Ascending aorta (tissue), 2 donors: ENCODE measurements around the gene SMPD2. TPM values are rescaled to one million over a fixed set of nuclear protein-coding genes. Genes with fewer than 3 reads are reported as not detected.
A peak's percentile ranks its signal among the peaks of the same experiment; 100 is the strongest.

Experiments
- DNase-seq, 2 donors: peaks; one replicate each; pipeline ENCODE4 v3.0.0-alpha.2; 2019; ENCODE audit warnings: low spot score in 2 of 2
- H3K27ac ChIP-seq, 2 donors: fragments of 200-600 bp; sonication (generic); one replicate each; pipeline ENCODE4 v1.5.1; 2016 to 2017; ENCODE audit warnings: mild to moderate bottlenecking in 1 of 2
- H3K27me3 ChIP-seq: fragments of 200-600 bp; sonication (generic); one replicate; pipeline ENCODE4 v1.5.1; 2017
- H3K36me3 ChIP-seq, 2 donors: fragments of 200-600 bp; sonication (generic); one replicate each; pipeline ENCODE4 v1.5.1; 2016
- H3K4me1 ChIP-seq, 2 donors: fragments of 200-600 bp; sonication (generic); one replicate each; pipeline ENCODE4 v1.5.1; 2016 to 2017; ENCODE audit warnings: mild to moderate bottlenecking in 1 of 2
- H3K4me3 ChIP-seq, 2 donors: fragments of 200-600 bp; sonication (generic); one replicate each; pipeline ENCODE4 v1.5.1; 2016 to 2017; ENCODE audit warnings: mild to moderate bottlenecking in 1 of 2
- H3K9me3 ChIP-seq, 2 donors: fragments of 200-600 bp; sonication (generic); one replicate each; pipeline ENCODE4 v1.5.1; 2016
- intact Hi-C: fragments of 100-400 bp; cut with DNase I; formaldehyde crosslinking; loops from one replicate; pipeline ENCODE4 v1.15.1; 2023
- total RNA-seq: library from RNA; depleted of rRNA; stranded (reverse); fragments of >200 nt; gene quantifications from one replicate; pipeline ENCODE4 v1.1.0, GENCODE V29; 2016
- TF ChIP-seq, protein P1 (sequence below), 3 experiments: fragments of 200-600 bp in 2 of 3; fragments of 450-650 bp in 1 of 3; sonication (generic) in 2 of 3; IDR thresholded peaks; one replicate each; pipeline ENCODE4 v1.5.1; 2016 to 2019; ENCODE audit warnings: antibody characterized with exemption in 3 of 3, mild to moderate bottlenecking in 1 of 3, moderate library complexity in 1 of 3

Gene SMPD2
- total RNA-seq, 1 donor from 2014 or later, result 14.2 TPM

DNA sequence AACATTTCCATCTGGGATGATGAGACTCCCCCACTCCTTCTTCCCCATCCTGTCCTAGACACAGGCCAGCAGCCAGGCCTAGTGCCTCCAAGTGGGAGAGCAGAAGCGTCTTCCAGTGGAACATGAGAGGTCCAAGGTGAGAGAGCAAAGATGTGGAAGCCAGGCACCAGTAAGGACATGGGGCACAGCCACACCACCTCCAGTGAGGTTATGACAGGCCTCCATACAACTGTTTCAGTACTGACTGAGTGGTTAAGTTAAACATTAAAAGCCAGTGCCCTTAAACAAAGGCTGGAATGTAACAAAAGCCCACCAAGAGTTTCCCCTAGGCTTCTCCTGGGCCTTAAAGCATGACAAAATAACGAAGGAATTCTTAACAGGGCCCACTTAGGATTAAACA, 37.2 kb downstream of the SMPD2 start:
- DNase-seq, result no peak
- Histone ChIP-seq H3K36me3 (peaks cover 33 to 51% of the 10 kb centered on the region in 2 donors), H3K4me1 (peaks cover 8 to 37% of the 10 kb centered on the region in 2 donors), H3K9me3 (no peaks in the 10 kb centered on the region), H3K27ac (no peak overlapping the region), H3K4me3 (no peak overlapping the region), H3K27me3 (no peaks in the 10 kb centered on the region)
- TF ChIP-seq, protein P1, sequence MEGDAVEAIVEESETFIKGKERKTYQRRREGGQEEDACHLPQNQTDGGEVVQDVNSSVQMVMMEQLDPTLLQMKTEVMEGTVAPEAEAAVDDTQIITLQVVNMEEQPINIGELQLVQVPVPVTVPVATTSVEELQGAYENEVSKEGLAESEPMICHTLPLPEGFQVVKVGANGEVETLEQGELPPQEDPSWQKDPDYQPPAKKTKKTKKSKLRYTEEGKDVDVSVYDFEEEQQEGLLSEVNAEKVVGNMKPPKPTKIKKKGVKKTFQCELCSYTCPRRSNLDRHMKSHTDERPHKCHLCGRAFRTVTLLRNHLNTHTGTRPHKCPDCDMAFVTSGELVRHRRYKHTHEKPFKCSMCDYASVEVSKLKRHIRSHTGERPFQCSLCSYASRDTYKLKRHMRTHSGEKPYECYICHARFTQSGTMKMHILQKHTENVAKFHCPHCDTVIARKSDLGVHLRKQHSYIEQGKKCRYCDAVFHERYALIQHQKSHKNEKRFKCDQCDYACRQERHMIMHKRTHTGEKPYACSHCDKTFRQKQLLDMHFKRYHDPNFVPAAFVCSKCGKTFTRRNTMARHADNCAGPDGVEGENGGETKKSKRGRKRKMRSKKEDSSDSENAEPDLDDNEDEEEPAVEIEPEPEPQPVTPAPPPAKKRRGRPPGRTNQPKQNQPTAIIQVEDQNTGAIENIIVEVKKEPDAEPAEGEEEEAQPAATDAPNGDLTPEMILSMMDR (IDR thresholded peaks at IDR 0.05), result no peak
- intact Hi-C loops, result no loop called here

DNA sequence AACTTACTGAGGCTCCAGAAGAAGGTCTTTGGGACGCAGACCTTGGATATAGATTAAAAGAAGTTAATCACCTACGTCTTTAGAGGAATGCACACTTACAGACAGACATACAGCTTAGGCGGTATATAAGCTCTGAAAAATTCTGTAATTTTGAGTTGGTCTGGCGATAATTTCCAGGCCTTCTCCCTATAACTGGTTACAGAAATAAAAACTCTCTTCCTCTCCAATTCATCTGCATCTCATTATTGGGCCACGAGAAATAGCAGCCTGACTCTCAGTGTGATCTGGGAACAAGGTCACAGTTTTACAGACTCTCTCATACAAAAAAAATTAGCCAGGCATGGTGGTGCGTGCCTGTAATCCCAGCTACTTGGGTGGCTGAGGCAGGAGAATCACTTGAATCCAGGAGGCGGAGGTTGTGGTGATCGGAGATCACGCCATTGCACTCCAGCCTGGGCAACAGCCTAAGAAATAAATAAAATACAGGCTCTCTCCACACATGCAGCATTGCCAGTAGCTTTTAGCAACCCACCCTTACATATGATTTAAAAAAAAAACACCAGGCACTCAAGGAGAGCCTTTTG, 37.8 kb downstream of the SMPD2 start:
- Histone ChIP-seq H3K27me3 (no peaks in the 10 kb centered on the region), H3K9me3 (no peaks in the 10 kb centered on the region), H3K36me3 (peaks cover 27 to 46% of the 10 kb centered on the region in 2 donors), H3K4me3 (no peak overlapping the region), H3K4me1 (peaks cover 8 to 37% of the 10 kb centered on the region in 2 donors), H3K27ac (no peak overlapping the region)
- intact Hi-C loops, result no loop called here
- no peak for DNase-seq
- TF ChIP-seq, protein P1 (IDR thresholded peaks at IDR 0.05), result no peak

DNA sequence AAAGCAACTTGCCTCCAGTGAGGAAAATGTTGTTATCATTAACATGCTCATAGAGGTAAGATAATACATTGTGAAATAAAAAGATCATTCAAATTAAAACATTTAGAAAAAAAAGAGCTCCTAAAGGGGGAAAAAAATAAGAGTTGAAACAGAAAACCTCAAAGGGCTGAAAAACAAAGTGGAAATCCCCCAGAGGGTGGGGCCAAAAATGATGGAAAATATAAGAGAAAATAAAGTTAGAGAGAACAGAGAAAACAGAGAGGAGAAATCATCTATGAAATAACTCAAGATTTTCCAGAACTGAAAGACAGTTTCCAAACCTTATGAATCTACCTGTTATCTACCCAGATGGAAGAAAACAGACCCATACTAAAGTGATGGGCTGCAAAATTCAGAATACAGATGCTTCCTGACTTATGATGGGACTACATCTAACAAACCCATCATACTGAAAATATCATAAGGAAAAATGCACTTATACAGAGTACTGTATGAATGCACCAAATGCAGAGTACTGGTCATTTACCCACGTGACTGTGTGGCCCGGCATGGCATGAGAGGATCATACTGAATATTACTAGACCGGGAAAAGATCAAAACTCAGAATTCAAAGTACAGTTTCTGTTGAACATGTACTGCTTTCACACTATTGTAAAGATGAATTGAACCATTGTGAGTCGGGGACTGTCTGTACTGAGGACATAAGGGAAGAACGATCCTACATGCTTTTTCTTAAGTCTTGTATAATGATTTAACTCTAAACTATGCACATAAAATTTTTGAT, 38.5 kb downstream of the SMPD2 start:
- intact Hi-C loops, result no loop called here
- H3K4me1 ChIP-seq, result peaks cover 8 to 37% of the 10 kb centered on the region in 2 donors

DNA sequence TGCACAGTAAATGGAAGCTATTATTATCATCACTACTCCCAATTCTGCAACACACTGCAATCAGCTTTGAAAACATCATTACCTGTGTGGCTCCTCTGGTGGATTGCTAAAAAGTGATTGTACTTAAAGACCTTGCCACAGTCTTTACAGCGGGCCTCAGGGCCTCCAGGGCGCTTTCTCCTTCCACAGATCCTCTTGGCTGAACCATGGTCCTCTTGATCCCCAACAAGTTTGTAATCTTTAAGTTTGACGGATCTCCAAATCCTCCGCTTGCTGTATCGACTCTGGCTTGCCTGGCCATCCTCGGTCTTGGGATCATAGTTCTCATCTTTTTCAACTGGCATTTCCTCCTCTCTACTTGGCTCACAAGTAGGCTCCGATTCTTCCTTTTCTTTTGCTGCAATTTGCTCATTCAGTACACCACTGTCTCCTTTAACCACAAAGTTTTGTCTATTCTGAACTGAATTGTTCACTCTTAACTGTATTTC, 40.5 kb downstream of the SMPD2 start:
- no peaks in the 10 kb centered on the region for H3K9me3 ChIP-seq
- no peak for DNase-seq
- no peaks in the 10 kb centered on the region for H3K27me3 ChIP-seq
- peaks cover 8 to 37% of the 10 kb centered on the region in 2 donors for H3K4me1 ChIP-seq
- intact Hi-C loops, result loop anchor here (5.0 kb wide), 1 partner anchor 384 kb away; the partner anchor contains the start of gene CEP57L1
- H3K36me3 ChIP-seq, result peaks cover 8 to 21% of the 10 kb centered on the region in 2 donors
- no peak overlapping the region for H3K27ac ChIP-seq
- TF ChIP-seq, protein P1 (IDR thresholded peaks at IDR 0.05), result no peak
- no peak overlapping the region for H3K4me3 ChIP-seq

More for the DNA sequence above, 38.5 kb downstream of the SMPD2 start:
- no peaks in the 10 kb centered on the region for H3K9me3 ChIP-seq
- H3K36me3 ChIP-seq, result peaks cover 20 to 40% of the 10 kb centered on the region in 2 donors
- TF ChIP-seq, protein P1 (IDR thresholded peaks at IDR 0.05), result no peak
- no peak for DNase-seq
- H3K4me3 ChIP-seq, result peak overlapping the region in 1 of 2 donors; percentile 1
- no peaks in the 10 kb centered on the region for H3K27me3 ChIP-seq
- H3K27ac ChIP-seq, result no peak overlapping the region

DNA sequence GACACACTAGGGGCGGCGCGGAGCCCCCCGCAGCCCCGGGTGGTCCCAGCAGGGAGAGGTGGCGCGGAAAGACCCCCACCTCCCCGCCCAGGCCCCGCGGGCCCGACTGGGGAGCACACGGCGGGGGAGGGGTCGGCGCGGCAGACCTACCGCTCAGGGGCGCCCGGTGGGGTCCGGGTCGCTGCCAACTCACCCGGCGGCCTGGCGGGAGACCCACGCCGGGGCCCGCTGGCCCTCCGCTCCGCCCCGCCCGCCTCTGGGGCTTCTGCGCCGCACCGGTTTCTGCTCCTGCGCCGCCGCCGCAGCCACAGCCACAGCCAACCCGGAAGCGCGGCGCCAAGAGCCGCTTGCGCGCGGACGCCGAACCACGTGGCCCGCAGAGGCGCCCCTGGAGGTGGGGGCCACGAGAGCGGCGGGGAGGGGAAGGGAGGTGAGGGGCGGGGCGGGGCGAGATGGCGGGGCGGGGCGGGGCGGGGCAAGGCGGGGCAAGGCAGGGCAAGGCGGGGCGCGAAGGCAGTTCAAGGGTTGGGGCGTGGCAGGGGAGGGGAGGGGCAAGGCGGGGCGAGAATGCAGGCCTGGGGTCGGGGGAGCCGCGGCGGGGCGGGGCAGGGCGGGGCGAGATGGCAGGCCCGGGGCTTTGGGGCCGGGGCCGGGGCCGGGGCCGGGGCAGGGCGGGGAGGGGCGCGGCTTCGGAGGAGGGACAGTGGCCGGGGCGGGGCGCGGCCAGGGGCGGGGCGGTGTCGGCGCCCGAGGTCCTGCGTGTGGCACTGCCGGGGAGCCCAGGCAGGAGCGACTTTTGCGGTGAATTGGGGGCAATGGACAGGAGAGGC, 42.6 kb downstream of the SMPD2 start, which contains the start of gene ZBTB24:
ZBTB24 (minus strand) TSS at position 315 of the 830 bp plus-strand sequence. CDS start 1,193 bp downstream, outside the sequence.
- Histone ChIP-seq H3K4me3 (peak within 1 kb of the TSS; percentile 88 to 99), H3K27ac (peak within 1 kb of the TSS; percentile 78 to 81), H3K4me1 (peaks cover 8 to 31% of the 10 kb centered on the region in 2 donors), H3K36me3 (peaks cover 0 to 11% of the 10 kb centered on the region in 2 donors), H3K27me3 (no peaks in the 10 kb centered on the region), H3K9me3 (no peaks in the 10 kb centered on the region)
- intact Hi-C loops, result loop anchor here (1.0 to 5.0 kb wide), 5 partner anchors 28 to 386 kb away; partner anchors contain the start of genes AK9, CD164, CEP57L1 and FIG4
- TF ChIP-seq, protein P1 (IDR thresholded peaks at IDR 0.05), result peak in 1 of 3 experiments; percentile 14
- peak; percentile 61 to 94 for DNase-seq
